GM18508 (cell line): Measurements from ENCODE around the gene EPHX1.
"Not testable (repeated sequence)": the region's sequence is repeated elsewhere in the genome, so short reads cannot be mapped to it uniquely, and the experiment has no call there.

ENCODE experiments used
- ATAC-seq: cut with Tn5 transposase; IDR thresholded peaks from one replicate; pipeline ENCODE4 v1.9.1; 2021; ENCODE audit warnings: moderate number of reproducible peaks; ENCODE audit not compliant: insufficient read depth, unreplicated experiment

Gene EPHX1

DNA sequence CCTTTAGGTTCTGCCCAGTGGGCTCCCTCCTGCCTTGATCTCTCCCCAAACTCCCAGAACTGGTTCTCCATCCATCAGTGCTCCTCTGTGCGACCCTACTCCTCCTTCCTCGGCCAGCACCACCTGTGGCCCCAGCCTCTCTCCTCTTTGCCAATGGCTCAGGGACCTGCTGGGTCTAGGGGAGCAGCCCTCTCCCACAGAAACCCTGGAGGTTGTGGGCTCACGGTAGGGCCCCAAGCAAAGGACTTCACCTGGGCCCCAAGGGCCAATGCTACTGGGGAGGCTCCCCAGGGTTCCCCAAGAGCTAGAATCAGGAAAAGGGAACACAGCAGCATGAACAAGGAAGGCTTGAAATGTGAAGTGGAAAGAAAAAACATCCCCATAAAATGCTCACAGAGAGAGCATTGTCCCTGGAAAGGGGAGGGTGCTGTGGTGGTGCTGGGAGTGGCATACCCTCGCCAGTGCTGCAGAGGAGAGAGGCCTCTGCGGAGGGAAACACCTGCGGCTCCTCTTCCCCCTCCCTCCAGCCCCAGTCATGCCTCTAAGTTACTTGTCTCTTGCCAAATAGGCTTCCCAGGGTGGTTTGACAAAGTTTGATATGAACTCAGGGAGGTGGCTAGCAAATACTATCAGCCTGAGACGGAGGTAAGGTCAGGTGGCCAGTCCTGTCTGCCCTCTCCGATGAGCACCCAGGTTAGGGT lies 69.7 kb downstream of the EPHX1 start:
- no peak for ATAC-seq

GRCh38 chr1:225880222-225880588 lies 70.3 kb downstream of the EPHX1 start:
- ATAC-seq: no peak

GRCh38 chr1:225880636-225881035 lies 70.7 kb downstream of the EPHX1 start:
- ATAC-seq: no peak

GRCh38 chr1:225881081-225881958 lies 71.4 kb downstream of the EPHX1 start:
- no peak for ATAC-seq

- peak; percentile 53 for ATAC-seq
These were observed 72.2 kb downstream of the EPHX1 start, which contains the start of gene TMEM63A for GRCh38 chr1:225881959-225882693. TSS of gene TMEM63A (minus strand) at chr1:225882380. CDS start at chr1:225877580, 4,800 bp downstream.

DNA sequence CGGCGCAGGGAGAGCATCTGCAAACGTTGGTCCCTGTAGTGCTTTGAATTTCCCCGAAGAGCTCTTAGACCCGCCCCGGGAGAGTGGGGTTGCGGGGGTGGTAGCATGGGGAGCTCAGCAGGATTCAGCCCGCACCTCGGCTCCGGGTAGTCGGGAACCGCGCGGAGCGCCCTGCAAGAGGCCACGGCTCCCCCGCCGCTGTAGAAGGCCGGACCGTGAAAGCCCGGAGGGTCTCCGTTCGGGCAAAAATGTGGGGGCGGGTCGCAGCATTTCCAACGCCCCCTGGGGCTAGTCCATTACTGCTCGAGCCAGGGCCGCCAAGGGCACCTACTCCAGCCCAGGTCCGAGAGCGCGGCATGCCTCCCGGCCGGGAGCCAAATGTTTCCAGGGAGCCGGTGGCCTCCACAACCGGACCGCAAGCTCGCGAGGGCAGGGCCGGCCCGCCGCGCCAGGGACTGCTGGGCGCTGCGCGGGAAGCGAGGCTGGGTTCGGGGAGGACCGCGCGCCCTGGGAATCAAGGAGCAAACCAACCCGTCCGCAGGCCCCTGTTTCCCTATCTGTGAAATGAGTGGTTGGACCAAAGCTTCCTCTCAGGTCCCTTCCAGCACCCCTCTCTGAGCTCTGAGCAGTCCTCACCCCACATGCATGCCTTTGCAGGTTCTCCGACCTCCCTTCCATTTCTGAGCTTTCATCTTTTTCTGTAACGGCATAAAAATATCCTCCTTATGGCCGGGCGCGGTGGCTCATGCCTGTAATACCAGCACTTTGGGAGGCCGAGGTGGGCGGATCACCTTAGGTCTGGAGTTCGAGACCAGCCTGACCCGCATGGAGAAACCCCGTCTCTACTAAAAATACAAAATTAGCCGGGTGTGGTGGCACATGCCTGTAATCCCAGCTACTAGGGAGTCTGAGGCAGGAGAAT lies 73.0 kb downstream of the EPHX1 start:
- ATAC-seq: peak; percentile 9

- ATAC-seq: no peak
These were observed 73.8 kb downstream of the EPHX1 start for GRCh38 chr1:225883616-225884265.

GRCh38 chr1:225885336-225885735 lies 75.4 kb downstream of the EPHX1 start:
- no peak for ATAC-seq

- no peak for ATAC-seq
These were observed 76.5 kb downstream of the EPHX1 start for GRCh38 chr1:225886159-225887029.

DNA sequence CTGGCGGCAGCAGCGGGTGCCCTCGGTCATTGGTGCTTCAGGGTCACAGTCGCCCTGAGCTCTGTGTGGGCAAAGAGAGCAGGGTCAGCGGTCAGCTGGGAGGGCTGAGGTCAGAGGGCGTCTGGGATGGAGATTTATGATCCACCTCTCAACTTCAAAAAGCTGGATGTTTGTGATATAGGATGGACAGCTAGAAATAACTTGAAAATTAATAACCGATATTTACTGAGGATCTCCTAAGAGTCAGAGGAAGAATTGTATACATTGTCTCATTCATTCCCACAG lies 77.0 kb downstream of the EPHX1 start:
- ATAC-seq: no peak

GRCh38 chr1:225887554-225888288 lies 77.8 kb downstream of the EPHX1 start:
- ATAC-seq: not testable (repeated sequence)

DNA sequence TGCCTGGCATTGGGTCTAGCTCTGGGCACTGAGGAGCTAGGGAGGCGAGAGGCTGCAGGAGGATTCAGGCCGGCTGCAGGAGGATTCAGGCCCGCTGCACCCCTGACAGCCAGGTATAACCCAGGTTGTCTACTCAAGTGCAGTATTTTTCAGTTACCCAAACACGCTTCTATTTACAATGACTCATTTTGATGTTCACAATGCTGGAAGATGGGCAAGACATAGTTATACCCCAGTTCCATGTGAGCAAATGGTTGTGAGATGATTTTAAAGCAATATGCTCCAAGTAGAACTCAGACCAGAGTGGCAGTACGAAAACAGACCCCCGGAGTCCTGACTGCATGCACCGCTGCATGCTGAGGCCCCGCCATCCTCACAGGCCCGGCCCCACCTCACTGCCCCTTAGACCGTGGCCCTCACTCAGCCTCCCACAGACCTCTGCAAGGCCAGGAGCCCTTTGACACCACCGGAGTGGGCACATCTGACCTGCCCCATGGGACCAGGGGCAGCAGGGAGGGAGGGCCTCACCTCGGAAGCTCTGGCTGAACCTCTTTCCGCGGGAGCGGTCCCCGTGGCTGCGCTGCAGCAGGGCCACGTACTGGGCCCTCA lies 78.5 kb downstream of the EPHX1 start:
- no peak for ATAC-seq

GRCh38 chr1:225888898-225889601 lies 79.1 kb downstream of the EPHX1 start, which contains the start of gene LEFTY1:
TSS of gene LEFTY1 (minus strand) at chr1:225889146. CDS start at chr1:225889066, 80 bp downstream.
- no peak for ATAC-seq

DNA sequence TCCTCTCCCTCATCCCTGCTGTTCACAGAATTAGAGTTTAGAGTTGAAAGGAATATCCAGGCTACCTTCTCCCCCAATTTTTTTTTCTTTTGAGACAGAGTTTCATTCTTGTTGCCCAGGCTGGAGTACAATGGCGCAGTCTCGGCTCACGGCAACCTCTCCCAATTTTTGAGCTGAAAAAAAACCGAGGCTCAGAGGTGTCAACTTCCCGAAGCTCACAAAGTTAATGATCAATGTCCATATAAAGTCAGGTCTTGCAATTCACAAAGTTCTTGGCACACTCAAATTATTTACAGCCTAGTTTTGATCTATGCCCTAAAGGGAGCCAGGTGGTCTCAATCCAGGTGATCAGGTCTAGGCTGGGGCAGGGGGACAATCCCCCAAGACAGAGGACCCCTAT lies 79.8 kb downstream of the EPHX1 start:
- no peak for ATAC-seq

GRCh38 chr1:225890346-225891228 lies 80.7 kb downstream of the EPHX1 start:
- no peak for ATAC-seq
